ENCODE data around the gene C5.

Gene C5

GRCh38 chr9:120951960-120952618 is 98.0 kb downstream of the C5 start:
- H3K79me2 ChIP-seq (ENCODE audit: insufficient read depth, low read length) = no peaks in the 10 kb centered on the region
- H3K4me1 ChIP-seq (ENCODE audit: insufficient read depth, low read length, severe bottlenecking) = peaks cover 4% of the 10 kb centered on the region
- no peak overlapping the region for H3K4me2 ChIP-seq (ENCODE audit: low read length)
- TF ChIP-seq CTCF (IDR thresholded peaks at IDR 0.05; ENCODE audit: low read length) (no peak), EZH2 (IDR thresholded peaks at IDR 0.05; ENCODE audit: borderline replicate concordance, low read length) (no peak)
- H3F3A ChIP-seq (ENCODE audit: insufficient read depth, low read length) = no peaks in the 10 kb centered on the region
- H3K9ac ChIP-seq (ENCODE audit: low read length) = no peak overlapping the region
- no peaks in the 10 kb centered on the region for H4K20me1 ChIP-seq (ENCODE audit: insufficient read depth, low read length)
- no peak overlapping the region for H3K27ac ChIP-seq (ENCODE audit: low read depth, low read length, poor library complexity, severe bottlenecking)
- no peaks in the 10 kb centered on the region; the same call in 1 of the 2 replicates for H3K36me3 ChIP-seq (ENCODE audit: insufficient read depth, low read length)
- H3K27me3 ChIP-seq (ENCODE audit: insufficient read depth, low read length) = no peaks in the 10 kb centered on the region
- H2AFZ ChIP-seq (ENCODE audit: low read length) = no peak overlapping the region
- H3K9me3 ChIP-seq (ENCODE audit: low read length) = no peaks in the 10 kb centered on the region
- H3K9me2 ChIP-seq (ENCODE audit: low read depth, low read length) = no peaks in the 10 kb centered on the region
- H3K4me3 ChIP-seq (ENCODE audit: low read depth, low read length, poor library complexity, severe bottlenecking) = no peak overlapping the region

- Histone ChIP-seq H3K9ac (ENCODE audit: low read length) (no peak overlapping the region), H3K9me2 (ENCODE audit: low read depth, low read length) (no peaks in the 10 kb centered on the region), H3K27me3 (ENCODE audit: insufficient read depth, low read length) (no peaks in the 10 kb centered on the region), H3K79me2 (ENCODE audit: insufficient read depth, low read length) (no peaks in the 10 kb centered on the region), H3K27ac (ENCODE audit: low read depth, low read length, poor library complexity, severe bottlenecking) (no peak overlapping the region), H4K20me1 (ENCODE audit: insufficient read depth, low read length) (no peaks in the 10 kb centered on the region), H3K4me1 (ENCODE audit: insufficient read depth, low read length, severe bottlenecking) (peaks cover 4% of the 10 kb centered on the region), H3F3A (ENCODE audit: insufficient read depth, low read length) (no peaks in the 10 kb centered on the region), H2AFZ (ENCODE audit: low read length) (no peak overlapping the region), H3K4me3 (ENCODE audit: low read depth, low read length, poor library complexity, severe bottlenecking) (no peak overlapping the region), H3K4me2 (ENCODE audit: low read length) (no peak overlapping the region), H3K9me3 (ENCODE audit: low read length) (no peaks in the 10 kb centered on the region), H3K36me3 (ENCODE audit: insufficient read depth, low read length) (no peaks in the 10 kb centered on the region; the same call in 1 of the 2 replicates)
- TF ChIP-seq CTCF (IDR thresholded peaks at IDR 0.05; ENCODE audit: low read length) = no peak
- TF ChIP-seq EZH2 (IDR thresholded peaks at IDR 0.05; ENCODE audit: borderline replicate concordance, low read length) = no peak
These were observed 99.4 kb downstream of the C5 start for GRCh38 chr9:120950421-120951388.

- no peak for TF ChIP-seq EZH2 (IDR thresholded peaks at IDR 0.05; ENCODE audit: borderline replicate concordance, low read length)
- no peak for TF ChIP-seq CTCF (IDR thresholded peaks at IDR 0.05; ENCODE audit: low read length)
- H3K9ac ChIP-seq (ENCODE audit: low read length) = no peak overlapping the region
- H4K20me1 ChIP-seq (ENCODE audit: insufficient read depth, low read length) = no peaks in the 10 kb centered on the region
- no peak overlapping the region for H3K4me2 ChIP-seq (ENCODE audit: low read length)
- H3K9me3 ChIP-seq (ENCODE audit: low read length) = no peaks in the 10 kb centered on the region
- no peaks in the 10 kb centered on the region; the same call in 1 of the 2 replicates for H3K36me3 ChIP-seq (ENCODE audit: insufficient read depth, low read length)
- H3F3A ChIP-seq (ENCODE audit: insufficient read depth, low read length) = no peaks in the 10 kb centered on the region
- no peak overlapping the region for H3K4me3 ChIP-seq (ENCODE audit: low read depth, low read length, poor library complexity, severe bottlenecking)
- no peak overlapping the region for H3K27ac ChIP-seq (ENCODE audit: low read depth, low read length, poor library complexity, severe bottlenecking)
- H3K4me1 ChIP-seq (ENCODE audit: insufficient read depth, low read length, severe bottlenecking) = peaks cover 9% of the 10 kb centered on the region
- H3K79me2 ChIP-seq (ENCODE audit: insufficient read depth, low read length) = no peaks in the 10 kb centered on the region
- no peaks in the 10 kb centered on the region for H3K9me2 ChIP-seq (ENCODE audit: low read depth, low read length)
- H2AFZ ChIP-seq (ENCODE audit: low read length) = no peak overlapping the region
- H3K27me3 ChIP-seq (ENCODE audit: insufficient read depth, low read length) = no peaks in the 10 kb centered on the region
These were observed 100.8 kb downstream of the C5 start for GRCh38 chr9:120949290-120949689.

Measured in OCI-LY1 (cell line).